ENCODE data around the gene STXBP6. TPM values are rescaled to one million over a fixed set of nuclear protein-coding genes. Genes with fewer than 3 reads are reported as not detected.

The STXBP6 gene
- total and polyA plus RNA-seq, 2 donors (not counting 3 experiments of a cell fraction or from before 2014, with no cell fraction given) = 0.06 TPM; not detected in 1

- TF ChIP-seq CTCF (IDR thresholded peaks at IDR 0.05; ENCODE audit: extremely low read depth in 1 of 2, insufficient read depth in 1 of 2, low read depth in 1 of 2, low read length in 2 of 2) = no peak
- TF ChIP-seq GATA2 (IDR thresholded peaks at IDR 0.05; ENCODE audit: insufficient read depth, insufficient read length, low read depth, low read length) = no peak
- TF ChIP-seq MYC (IDR thresholded peaks at IDR 0.05; ENCODE audit: low read depth, low read length) = no peak
- no peak for TF ChIP-seq POLR2A (IDR thresholded peaks at IDR 0.05; ENCODE audit: low read depth, low read length)
- TF ChIP-seq EZH2 (IDR thresholded peaks at IDR 0.05; ENCODE audit: borderline replicate concordance, low read depth, low read length, severe bottlenecking) = no peak
- TF ChIP-seq FOS (IDR thresholded peaks at IDR 0.05; ENCODE audit: borderline replicate concordance, insufficient read depth, low read length) = no peak
- no peak for TF ChIP-seq JUN (IDR thresholded peaks at IDR 0.05; ENCODE audit: borderline replicate concordance, insufficient read depth, insufficient read length, low read depth)
- no peak for TF ChIP-seq POLR2AphosphoS5 (IDR thresholded peaks at IDR 0.05; ENCODE audit: insufficient read depth, low read depth, low read length)
- TF ChIP-seq MAX (IDR thresholded peaks at IDR 0.05; ENCODE audit: insufficient read depth, insufficient read length) = no peak
- Histone ChIP-seq H3K4me3 (replicated peaks in 1 of 3; ENCODE audit: insufficient read depth in 1 of 3, low read depth in 1 of 3, low read length in 3 of 3) (no peak overlapping the region), H3K27me3 (ENCODE audit: control insufficient read depth in 2 of 2, insufficient read depth in 2 of 2, low read length in 2 of 2) (peaks cover 8 to 19% of the 10 kb centered on the region in 2 experiments), H3K9ac (replicated peaks; ENCODE audit: extremely low read depth, insufficient read depth, low read length) (no peak overlapping the region), H3K4me1 (ENCODE audit: control insufficient read depth, extremely low read depth, insufficient read depth, low read length) (no peaks in the 10 kb centered on the region), H3K27ac (ENCODE audit: insufficient read depth, low read depth, low read length) (no peak overlapping the region), H3K9me1 (replicated peaks; ENCODE audit: control insufficient read depth, extremely low read depth, insufficient read depth, low read length) (no peaks in the 10 kb centered on the region), H3K79me2 (ENCODE audit: control insufficient read depth, insufficient read depth, low read length) (no peaks in the 10 kb centered on the region), H3K4me2 (ENCODE audit: insufficient read depth, low read length) (no peak overlapping the region), H3K9me3 (replicated peaks; ENCODE audit: control insufficient read depth, insufficient read depth, low read length) (no peaks in the 10 kb centered on the region), H4K20me1 (replicated peaks; ENCODE audit: control insufficient read depth, extremely low read depth, insufficient read depth, low read length) (no peaks in the 10 kb centered on the region), H3K36me3 (ENCODE audit: control insufficient read depth in 2 of 2, extremely low read depth in 1 of 2, insufficient read depth in 2 of 2, low read length in 2 of 2) (no peaks in the 10 kb centered on the region), H2AFZ (ENCODE audit: low read depth, low read length) (no peak overlapping the region)
- DNase-seq (ENCODE audit: low read depth, low spot score) (no peak), FAIRE-seq (no peak)
- CTCF ChIA-PET = interaction anchor here (1.2 kb wide), 1 partner anchor 16 kb away, joined by 3 read pairs; no protein-coding TSS in a partner anchor
- no TSS peak for BruUV-seq (replicated peaks)
- dilution Hi-C loops (cut with MboI; ENCODE audit: extremely low pct_ligation_motif_present, low sequenced_read_pairs) (no loop called here), intact Hi-C loops (cut with micrococcal nuclease) (loop anchor here (10.0 kb wide), 1 partner anchor 349 kb away; no protein-coding TSS in a partner anchor)
- POLR2A ChIA-PET = no interaction called here
Observed at GRCh38 chr14:25055992-25056687, 6.2 kb upstream of the STXBP6 start.

Measured in endothelial cell of umbilical vein (primary cell).